Activated CD4-positive, alpha-beta T cell treated with anti-CD3 and anti-CD28 coated beads for 4 hours (primary cell): ENCODE measurements around the gene CACNB3.
"Not testable (repeated sequence)": the region's sequence is repeated elsewhere in the genome, so short reads cannot be mapped to it uniquely, and the experiment has no call there.

ENCODE experiments used
- DNase-seq, 2 donors: peaks; one replicate each; pipeline ENCODE4 v3.0.0-alpha.2; 2020

CACNB3 gene

GRCh38 chr12:48857278-48857994 is 39.1 kb downstream of the CACNB3 start:
- DNase-seq = no peak

GRCh38 chr12:48858043-48858442 is 39.7 kb downstream of the CACNB3 start:
- no peak for DNase-seq

- DNase-seq = no peak
Observed at GRCh38 chr12:48859607-48860006, 41.3 kb downstream of the CACNB3 start.

GRCh38 chr12:48860236-48860635 is 41.9 kb downstream of the CACNB3 start:
- DNase-seq = not testable (repeated sequence)

GRCh38 chr12:48861111-48861510 is 42.8 kb downstream of the CACNB3 start:
- DNase-seq = no peak

GRCh38 chr12:48862760-48863159 is 44.5 kb downstream of the CACNB3 start:
- no peak for DNase-seq

- no peak for DNase-seq
Observed at GRCh38 chr12:48863291-48863690, 45.0 kb downstream of the CACNB3 start.

GRCh38 chr12:48865281-48866051 is 47.2 kb downstream of the CACNB3 start, which contains the start of gene RND1:
TSS of gene RND1 (minus strand) at chr12:48865870. CDS start at chr12:48865767, 103 bp downstream.
- DNase-seq = peak; percentile 77 to 83

GRCh38 chr12:48866052-48866711 is 47.9 kb downstream of the CACNB3 start:
- no peak for DNase-seq

GRCh38 chr12:48868451-48868850 is 50.2 kb downstream of the CACNB3 start:
- DNase-seq = no peak

GRCh38 chr12:48869191-48869590 is 50.9 kb downstream of the CACNB3 start:
- DNase-seq = no peak

- no peak for DNase-seq
Observed at GRCh38 chr12:48873096-48873495, 54.8 kb downstream of the CACNB3 start.

- DNase-seq = not testable (repeated sequence)
Observed at GRCh38 chr12:48873534-48873933, 55.2 kb downstream of the CACNB3 start.

GRCh38 chr12:48875944-48876515 is 57.7 kb downstream of the CACNB3 start:
- no peak for DNase-seq
